Activated T-cell treated with anti-CD3 and anti-CD28 coated beads for 24 hours (primary cell): Measurements from ENCODE around the gene OSBPL6.
"Not testable (repeated sequence)": the region's sequence is repeated elsewhere in the genome, so short reads cannot be mapped to it uniquely, and the experiment has no call there.

Source experiments
- DNase-seq: peaks from one replicate; pipeline ENCODE4 v3.0.0-alpha.2; 2020; ENCODE audit warnings: low read depth

The OSBPL6 gene

GRCh38 chr2:178304333-178304732, 110.0 kb downstream of the OSBPL6 start:
- no peak for DNase-seq

GRCh38 chr2:178306352-178307073, 112.2 kb downstream of the OSBPL6 start:
- peak; percentile 3 for DNase-seq

- no peak for DNase-seq
These were observed 113.3 kb downstream of the OSBPL6 start for GRCh38 chr2:178307650-178308049.

GRCh38 chr2:178309541-178309940, 115.2 kb downstream of the OSBPL6 start:
- DNase-seq, result no peak

GRCh38 chr2:178315078-178315477, 120.8 kb downstream of the OSBPL6 start:
- no peak for DNase-seq

- no peak for DNase-seq
These were observed 121.2 kb downstream of the OSBPL6 start for GRCh38 chr2:178315488-178315948.

GRCh38 chr2:178317811-178318210, 123.5 kb downstream of the OSBPL6 start:
- DNase-seq, result no peak

- no peak for DNase-seq
These were observed 125.8 kb downstream of the OSBPL6 start for GRCh38 chr2:178320011-178320585.

- no peak for DNase-seq
These were observed 127.8 kb downstream of the OSBPL6 start for GRCh38 chr2:178322068-178322467.

GRCh38 chr2:178323331-178323730, 129.0 kb downstream of the OSBPL6 start:
- DNase-seq, result not testable (repeated sequence)

GRCh38 chr2:178324077-178324476, 129.8 kb downstream of the OSBPL6 start:
- no peak for DNase-seq

GRCh38 chr2:178325268-178325667, 131.0 kb downstream of the OSBPL6 start:
- DNase-seq, result no peak

- DNase-seq, result no peak
These were observed 133.2 kb downstream of the OSBPL6 start for GRCh38 chr2:178327516-178327915.

- DNase-seq, result no peak
These were observed 133.7 kb downstream of the OSBPL6 start for GRCh38 chr2:178328037-178328436.

GRCh38 chr2:178330175-178331017, 136.1 kb downstream of the OSBPL6 start:
- DNase-seq, result no peak

- no peak for DNase-seq
These were observed 137.4 kb downstream of the OSBPL6 start for GRCh38 chr2:178331474-178332432.

GRCh38 chr2:178333851-178334250, 139.5 kb downstream of the OSBPL6 start:
- DNase-seq, result no peak

GRCh38 chr2:178335230-178335629, 140.9 kb downstream of the OSBPL6 start:
- DNase-seq, result no peak

GRCh38 chr2:178344121-178344520, 149.8 kb downstream of the OSBPL6 start:
- DNase-seq, result no peak

- no peak for DNase-seq
These were observed 151.6 kb downstream of the OSBPL6 start for GRCh38 chr2:178345951-178346350.

- DNase-seq, result no peak
These were observed 155.7 kb downstream of the OSBPL6 start for GRCh38 chr2:178350051-178350450.

- not testable (repeated sequence) for DNase-seq
These were observed 163.4 kb downstream of the OSBPL6 start for GRCh38 chr2:178357704-178358103.
